Vagina (tissue), 2 donors: ENCODE results near the gene ARFGEF3.

Experiments used
- POLR2A ChIP-seq, 2 donors: fragments of 450-650 bp; IDR thresholded peaks; one replicate each; pipeline ENCODE4 v1.6.1; 2017; ENCODE audit warnings: antibody characterized with exemption in 2 of 2, mild to moderate bottlenecking in 2 of 2, moderate library complexity in 2 of 2
- POLR2AphosphoS5 ChIP-seq, 2 donors: sonication (generic); formaldehyde crosslinking; IDR thresholded peaks; one replicate each; pipeline ENCODE4 v1.9.0; 2017; ENCODE audit warnings: antibody characterized with exemption in 2 of 2, mild to moderate bottlenecking in 2 of 2, low read depth in 1 of 2; ENCODE audit not compliant: insufficient read depth in 1 of 2
- TF ChIP-seq, protein P1 (sequence below), 3 experiments: fragments of 450-650 bp in 2 of 3; fragments of 200-600 bp in 1 of 3; sonication (generic) in 1 of 3; IDR thresholded peaks; one replicate each; pipeline ENCODE4 v1.5.1; 2017 to 2019; ENCODE audit warnings: antibody characterized with exemption in 3 of 3, mild to moderate bottlenecking in 2 of 3, moderate library complexity in 2 of 3

DNA sequence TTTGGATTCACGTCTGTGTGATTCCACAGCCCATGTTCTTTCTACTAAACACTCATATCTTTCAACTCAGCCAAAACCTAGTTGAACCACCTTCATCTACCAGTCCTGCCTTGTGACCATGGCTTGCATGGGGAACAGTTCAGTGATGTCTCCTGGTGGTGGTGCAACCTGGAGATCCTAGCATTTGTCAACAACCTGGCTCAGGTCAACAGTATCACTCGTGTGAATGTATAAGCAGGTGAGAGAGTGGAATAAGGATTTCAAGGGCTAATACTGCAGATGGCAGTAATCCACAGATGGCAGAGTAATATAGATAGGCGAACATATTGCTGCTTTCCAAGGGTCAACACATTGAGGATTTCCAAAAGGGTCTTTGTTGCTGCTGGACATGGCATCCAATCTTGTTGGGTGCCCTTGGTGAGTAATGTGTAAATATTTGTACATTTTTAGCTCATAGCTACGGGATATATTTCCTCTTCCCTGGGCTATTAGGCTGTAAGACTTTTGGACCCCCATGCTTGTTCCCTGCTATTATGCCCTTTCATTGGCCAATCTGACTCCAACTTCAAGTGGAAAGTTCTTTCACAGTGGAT, 43.1 kb downstream of the ARFGEF3 start:
- TF ChIP-seq, protein P1, sequence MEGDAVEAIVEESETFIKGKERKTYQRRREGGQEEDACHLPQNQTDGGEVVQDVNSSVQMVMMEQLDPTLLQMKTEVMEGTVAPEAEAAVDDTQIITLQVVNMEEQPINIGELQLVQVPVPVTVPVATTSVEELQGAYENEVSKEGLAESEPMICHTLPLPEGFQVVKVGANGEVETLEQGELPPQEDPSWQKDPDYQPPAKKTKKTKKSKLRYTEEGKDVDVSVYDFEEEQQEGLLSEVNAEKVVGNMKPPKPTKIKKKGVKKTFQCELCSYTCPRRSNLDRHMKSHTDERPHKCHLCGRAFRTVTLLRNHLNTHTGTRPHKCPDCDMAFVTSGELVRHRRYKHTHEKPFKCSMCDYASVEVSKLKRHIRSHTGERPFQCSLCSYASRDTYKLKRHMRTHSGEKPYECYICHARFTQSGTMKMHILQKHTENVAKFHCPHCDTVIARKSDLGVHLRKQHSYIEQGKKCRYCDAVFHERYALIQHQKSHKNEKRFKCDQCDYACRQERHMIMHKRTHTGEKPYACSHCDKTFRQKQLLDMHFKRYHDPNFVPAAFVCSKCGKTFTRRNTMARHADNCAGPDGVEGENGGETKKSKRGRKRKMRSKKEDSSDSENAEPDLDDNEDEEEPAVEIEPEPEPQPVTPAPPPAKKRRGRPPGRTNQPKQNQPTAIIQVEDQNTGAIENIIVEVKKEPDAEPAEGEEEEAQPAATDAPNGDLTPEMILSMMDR (IDR thresholded peaks at IDR 0.05): no peak
- TF ChIP-seq POLR2A (IDR thresholded peaks at IDR 0.05): no peak
- TF ChIP-seq POLR2AphosphoS5 (IDR thresholded peaks at IDR 0.05; ENCODE audit: insufficient read depth in 1 of 2, low read depth in 1 of 2): no peak
